Activated T-helper 2 cell treated with anti-CD3 and anti-CD28 coated beads, Interferon-gamma antibody, Interleukin-2, Interleukin-4, amounts not matched to agents 10 μg/mL and 5 μg/mL and 100 μg/mL, durations not matched to agents 14 hours and 24 hours and 36 hours (primary cell): Measurements from ENCODE around the gene KCNQ4. TPM values are rescaled to one million over a fixed set of nuclear protein-coding genes. Genes with fewer than 3 reads are reported as not detected.

Experiments
- DNase-seq: peaks from one replicate; pipeline ENCODE4 v3.0.0; 2021; ENCODE audit warnings: low spot score
- H3K27ac Mint-ChIP-seq: one replicate; pipeline ENCODE4 v1.8.0; 2021; ENCODE audit warnings: mixed read lengths
- H3K27me3 Mint-ChIP-seq: one replicate; pipeline ENCODE4 v1.8.0; 2021; ENCODE audit warnings: low read depth, mixed read lengths
- H3K36me3 Mint-ChIP-seq: one replicate; pipeline ENCODE4 v1.8.0; 2021; ENCODE audit warnings: low read depth, mixed read lengths
- H3K4me1 Mint-ChIP-seq: one replicate; pipeline ENCODE4 v1.8.0; 2021; ENCODE audit warnings: low read depth, mixed read lengths
- H3K4me3 Mint-ChIP-seq: one replicate; pipeline ENCODE4 v1.8.0; 2021; ENCODE audit warnings: low read depth, mild to moderate bottlenecking, moderate library complexity, mixed read lengths
- H3K9me3 Mint-ChIP-seq: one replicate; pipeline ENCODE4 v1.8.0; 2021; ENCODE audit warnings: mixed read lengths
- intact Hi-C: fragments of 100-400 bp; cut with micrococcal nuclease; formaldehyde crosslinking; loops from one replicate; pipeline ENCODE4 v1.15.1; 2023
- total RNA-seq: library from RNA; stranded (reverse); gene quantifications from 2 replicates; pipeline ENCODE4 v1.2.3, GENCODE V29; 2022

KCNQ4 gene
- total RNA-seq, 1 donor from 2014 or later: 0.78 TPM

DNA sequence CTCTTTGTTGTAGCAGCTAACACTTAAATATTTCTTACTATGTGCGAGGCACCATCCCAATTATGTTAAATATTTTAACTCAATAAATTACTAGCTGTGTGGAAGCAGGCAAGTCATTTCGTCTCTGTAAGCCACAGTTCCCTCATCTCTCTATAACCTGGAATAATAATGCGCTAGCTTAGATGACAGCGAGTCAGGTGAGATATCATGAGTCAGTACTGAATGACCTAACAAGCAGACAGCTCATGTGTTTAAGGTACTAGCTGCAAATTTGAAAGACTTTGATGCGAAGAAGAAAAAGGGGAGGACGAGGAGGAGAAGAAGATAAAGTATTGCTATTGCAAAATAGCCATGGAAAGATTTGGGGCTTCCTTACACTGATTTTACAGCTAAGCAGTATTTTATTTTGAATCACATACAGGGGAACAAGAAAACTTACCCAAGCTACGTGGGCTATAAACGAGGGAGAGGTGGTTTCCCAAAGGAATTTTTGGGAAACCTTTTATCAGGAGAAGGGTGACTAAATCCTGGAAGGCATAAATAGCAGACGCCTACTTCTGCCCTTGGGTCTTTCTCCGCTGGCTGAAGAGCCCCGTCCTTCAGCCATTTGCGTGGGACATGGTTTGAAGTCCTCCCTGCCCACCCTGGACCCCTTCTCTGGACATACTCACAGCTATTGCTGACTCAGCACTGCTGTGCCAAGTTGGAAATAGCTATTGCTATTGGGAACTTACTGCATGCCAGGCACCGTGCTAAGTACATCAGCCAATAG is 69.7 kb downstream of the KCNQ4 start:
- no peak for DNase-seq
- Mint-ChIP-seq H3K4me3 (no peak overlapping the region), H3K36me3 (no peaks in the 10 kb centered on the region), H3K9me3 (no peaks in the 10 kb centered on the region), H3K4me1 (peaks cover 8% of the 10 kb centered on the region), H3K27ac (no peak overlapping the region), H3K27me3 (peaks cover 10% of the 10 kb centered on the region)
- intact Hi-C loops: no loop called here

DNA sequence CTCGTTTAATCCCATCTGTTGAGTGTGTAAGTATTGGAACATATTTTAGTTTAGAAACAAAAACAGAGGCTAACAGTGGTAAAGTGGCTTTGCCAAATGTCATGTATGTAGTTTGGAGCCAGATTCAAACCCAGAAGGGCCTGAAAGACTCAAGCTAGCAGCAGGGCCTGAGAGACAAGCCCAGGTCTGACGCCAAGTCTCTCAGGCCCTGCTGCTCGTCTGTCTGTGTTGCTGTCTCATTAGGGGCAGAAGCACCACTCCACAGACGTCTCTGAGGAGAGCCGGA is 70.2 kb downstream of the KCNQ4 start:
- Mint-ChIP-seq H3K4me1 (peaks cover 8% of the 10 kb centered on the region), H3K4me3 (no peak overlapping the region), H3K27ac (no peak overlapping the region), H3K36me3 (no peaks in the 10 kb centered on the region), H3K27me3 (peaks cover 14% of the 10 kb centered on the region), H3K9me3 (no peaks in the 10 kb centered on the region)
- DNase-seq: no peak
- intact Hi-C loops: no loop called here

GRCh38 chr1:40855513-40855912 is 71.9 kb downstream of the KCNQ4 start:
- Mint-ChIP-seq H3K27me3 (peaks cover 29% of the 10 kb centered on the region), H3K9me3 (no peaks in the 10 kb centered on the region), H3K4me1 (peaks cover under 1% of the 10 kb centered on the region), H3K4me3 (no peak overlapping the region), H3K36me3 (no peaks in the 10 kb centered on the region), H3K27ac (no peak overlapping the region)
- intact Hi-C loops: loop anchor here (1.0 kb wide), 1 partner anchor 94 kb away; no protein-coding TSS in a partner anchor
- DNase-seq: no peak

DNA sequence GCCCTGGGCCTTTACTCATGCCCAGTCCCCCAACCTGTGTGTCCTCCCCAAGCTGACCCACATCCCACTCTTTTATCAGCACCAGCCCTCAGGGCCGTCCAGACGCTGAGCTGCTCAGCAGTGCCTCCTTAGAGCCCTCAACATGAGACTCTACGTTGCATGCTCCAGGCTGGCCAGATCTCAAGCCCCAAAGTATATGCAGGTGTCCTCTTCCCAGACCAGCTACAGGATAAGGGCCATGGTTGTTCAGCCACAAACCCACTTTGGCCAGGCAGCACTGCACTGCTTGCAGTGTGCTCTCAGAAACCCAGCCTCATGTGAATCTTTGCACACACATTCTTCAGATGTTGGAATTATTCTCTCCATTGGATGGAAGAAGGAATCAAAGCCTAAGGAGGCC is 72.5 kb downstream of the KCNQ4 start:
- Mint-ChIP-seq H3K4me1 (peaks cover 2% of the 10 kb centered on the region), H3K9me3 (no peaks in the 10 kb centered on the region), H3K27ac (no peak overlapping the region), H3K36me3 (no peaks in the 10 kb centered on the region), H3K4me3 (no peak overlapping the region), H3K27me3 (peaks cover 34% of the 10 kb centered on the region)
- DNase-seq: no peak
- intact Hi-C loops: no loop called here

GRCh38 chr1:40856656-40857302 is 73.2 kb downstream of the KCNQ4 start:
- Mint-ChIP-seq H3K4me1 (peaks cover 2% of the 10 kb centered on the region), H3K27me3 (peaks cover 34% of the 10 kb centered on the region), H3K27ac (no peak overlapping the region), H3K9me3 (no peaks in the 10 kb centered on the region), H3K36me3 (no peaks in the 10 kb centered on the region), H3K4me3 (no peak overlapping the region)
- intact Hi-C loops: no loop called here
- no peak for DNase-seq

GRCh38 chr1:40857737-40858136 is 74.2 kb downstream of the KCNQ4 start:
- intact Hi-C loops: no loop called here

GRCh38 chr1:40858856-40859416 is 75.3 kb downstream of the KCNQ4 start:
- no peaks in the 10 kb centered on the region for H3K36me3 Mint-ChIP-seq
- H3K27ac Mint-ChIP-seq: no peak overlapping the region
- peaks cover 30% of the 10 kb centered on the region for H3K27me3 Mint-ChIP-seq
- H3K9me3 Mint-ChIP-seq: no peaks in the 10 kb centered on the region
- no peak overlapping the region for H3K4me3 Mint-ChIP-seq
- intact Hi-C loops: no loop called here
- peaks cover 9% of the 10 kb centered on the region for H3K4me1 Mint-ChIP-seq
- DNase-seq: no peak

More at GRCh38 chr1:40857737-40858136, 74.2 kb downstream of the KCNQ4 start:
- Mint-ChIP-seq H3K36me3 (no peaks in the 10 kb centered on the region), H3K9me3 (no peaks in the 10 kb centered on the region), H3K27me3 (peaks cover 34% of the 10 kb centered on the region), H3K27ac (no peak overlapping the region), H3K4me3 (no peak overlapping the region), H3K4me1 (peaks cover 6% of the 10 kb centered on the region)
- DNase-seq: no peak

DNA sequence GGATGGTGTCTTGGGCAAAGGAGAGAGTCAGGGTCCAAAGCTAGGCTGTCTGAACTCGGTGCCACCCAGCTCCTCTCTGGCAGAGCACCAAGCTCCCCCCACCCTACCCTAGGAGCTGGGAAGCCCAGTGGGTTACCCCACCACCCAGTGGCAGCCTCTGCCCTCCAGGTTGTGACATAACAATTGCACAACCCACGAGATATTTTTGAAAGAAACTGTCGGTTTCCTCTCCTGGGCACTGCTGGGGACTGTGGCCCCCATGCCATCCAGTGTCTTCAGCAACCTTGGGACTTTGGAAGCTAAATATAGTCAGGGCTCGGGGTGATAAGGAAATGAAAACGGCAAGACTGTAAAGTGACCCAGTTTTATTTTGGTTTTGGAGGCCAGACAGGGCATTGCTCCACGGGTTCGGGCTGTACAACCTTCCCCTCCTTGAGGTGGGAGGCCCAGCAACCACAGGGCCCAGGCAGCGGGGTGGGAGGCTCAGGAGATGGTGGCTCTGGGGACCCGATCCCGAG is 77.2 kb downstream of the KCNQ4 start:
- H3K27me3 Mint-ChIP-seq: peaks cover 30% of the 10 kb centered on the region
- intact Hi-C loops: loop anchor here (10.0 kb wide), 1 partner anchor 166 kb away; the partner anchor contains the start of gene NFYC
- peaks cover 9% of the 10 kb centered on the region for H3K4me1 Mint-ChIP-seq
- H3K9me3 Mint-ChIP-seq: no peaks in the 10 kb centered on the region
- H3K27ac Mint-ChIP-seq: peak overlapping the region; percentile 62
- H3K36me3 Mint-ChIP-seq: no peaks in the 10 kb centered on the region
- no peak for DNase-seq
- H3K4me3 Mint-ChIP-seq: peak overlapping the region; percentile 80

GRCh38 chr1:40861224-40862003 is 77.8 kb downstream of the KCNQ4 start:
- H3K36me3 Mint-ChIP-seq: no peaks in the 10 kb centered on the region
- peak; percentile 22 for DNase-seq
- intact Hi-C loops: loop anchor here (10.0 kb wide), 1 partner anchor 167 kb away; the partner anchor contains the start of gene NFYC
- H3K27ac Mint-ChIP-seq: peak overlapping the region; percentile 62
- no peaks in the 10 kb centered on the region for H3K9me3 Mint-ChIP-seq
- peaks cover 30% of the 10 kb centered on the region for H3K27me3 Mint-ChIP-seq
- peaks cover 13% of the 10 kb centered on the region for H3K4me1 Mint-ChIP-seq
- peak overlapping the region; percentile 80 for H3K4me3 Mint-ChIP-seq

- H3K27ac Mint-ChIP-seq: peak within 1 kb of the TSS; percentile 97
- H3K9me3 Mint-ChIP-seq: no peaks in the 10 kb centered on the region
- intact Hi-C loops: loop anchor here (10.0 kb wide), 1 partner anchor 167 kb away; the partner anchor contains the start of gene NFYC
- no peaks in the 10 kb centered on the region for H3K36me3 Mint-ChIP-seq
- H3K4me3 Mint-ChIP-seq: peak within 1 kb of the TSS; percentile 89
- H3K4me1 Mint-ChIP-seq: peaks cover 13% of the 10 kb centered on the region
- peaks cover 28% of the 10 kb centered on the region for H3K27me3 Mint-ChIP-seq
- peak; percentile 94 for DNase-seq
Observed at GRCh38 chr1:40862008-40862863, 78.6 kb downstream of the KCNQ4 start, which contains the start of gene CITED4. CITED4 (minus strand) TSS chr1:40862363; CDS start chr1:40862127, 236 bp downstream.

DNA sequence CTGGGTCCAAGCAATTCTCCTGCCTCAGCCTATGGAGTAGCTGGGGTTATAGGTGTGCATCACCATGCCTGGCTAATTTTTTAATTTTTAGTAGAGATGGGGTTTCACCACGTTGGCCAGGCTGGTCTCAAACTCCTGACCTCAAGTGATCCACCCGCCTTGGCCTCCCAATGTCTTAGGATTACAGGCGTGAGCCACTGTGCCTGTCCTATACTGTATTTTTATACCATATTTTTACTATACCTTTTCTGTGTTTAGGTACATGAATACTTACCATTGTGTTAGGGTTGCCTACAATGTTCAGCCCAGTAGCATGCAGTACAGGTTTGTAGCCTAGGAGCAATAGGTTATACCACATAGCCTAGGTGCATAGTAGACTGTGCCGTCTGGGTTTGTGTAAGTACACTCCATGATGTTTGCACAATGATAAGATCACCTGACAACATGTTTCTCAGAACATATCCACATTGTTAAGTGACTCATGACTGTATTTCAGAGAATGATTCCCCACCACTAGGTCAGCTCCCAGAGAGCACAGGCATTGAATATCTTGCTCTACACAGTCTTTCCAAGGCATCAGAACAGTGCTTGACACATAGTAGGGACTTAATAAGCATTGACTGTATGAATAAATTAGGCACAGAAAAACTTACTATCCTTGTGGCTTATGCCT is 84.6 kb downstream of the KCNQ4 start:
- intact Hi-C loops: loop anchor here (10.0 kb wide), 1 partner anchor 173 kb away; the partner anchor contains the start of gene NFYC
- DNase-seq: no peak
- peaks cover 11% of the 10 kb centered on the region for H3K9me3 Mint-ChIP-seq
- H3K36me3 Mint-ChIP-seq: peaks cover 3% of the 10 kb centered on the region
- no peaks in the 10 kb centered on the region for H3K27me3 Mint-ChIP-seq
- peak overlapping the region; percentile 43 for H3K27ac Mint-ChIP-seq
- H3K4me3 Mint-ChIP-seq: no peak overlapping the region
- peaks cover 16% of the 10 kb centered on the region for H3K4me1 Mint-ChIP-seq
